ENCODE results near the gene KCNQ2.

KCNQ2 gene

DNA sequence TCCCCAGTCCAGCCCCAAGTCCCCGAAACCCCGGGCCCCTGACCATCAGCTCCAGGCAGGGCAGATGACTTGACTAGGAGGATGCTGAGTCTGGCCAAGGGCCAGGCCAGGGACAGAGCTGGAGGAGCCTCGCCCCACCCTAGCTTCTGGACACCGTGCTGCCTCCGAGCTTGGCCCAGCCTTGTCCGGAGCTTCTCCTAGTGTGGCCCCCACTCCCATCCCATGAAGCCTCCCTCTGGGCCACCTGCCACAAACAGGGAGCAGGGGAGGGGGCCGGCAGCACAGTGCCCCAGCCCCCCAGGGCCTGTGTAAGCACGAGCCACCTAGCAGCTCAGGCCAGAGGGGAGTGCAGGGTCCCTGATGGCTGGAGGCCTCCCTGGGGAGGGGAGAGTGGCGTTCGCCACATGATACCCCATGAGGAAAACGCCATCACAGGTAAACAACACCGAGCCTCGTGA lies 21.1 kb upstream of the KCNQ2 start:
- H2AFZ ChIP-seq (ENCODE audit: low read length): no peak overlapping the region
- no peak overlapping the region for H3K4me3 ChIP-seq (ENCODE audit: low read depth, low read length, poor library complexity, severe bottlenecking)
- no peaks in the 10 kb centered on the region for H3K9me2 ChIP-seq (ENCODE audit: low read depth, low read length)
- H3K27ac ChIP-seq (ENCODE audit: low read depth, low read length, poor library complexity, severe bottlenecking): no peak overlapping the region
- no peaks in the 10 kb centered on the region; the same call in 1 of the 2 replicates for H3K27me3 ChIP-seq (ENCODE audit: insufficient read depth, low read length)
- no peaks in the 10 kb centered on the region for H3K9me3 ChIP-seq (ENCODE audit: low read length)
- no peaks in the 10 kb centered on the region for H3K79me2 ChIP-seq (ENCODE audit: insufficient read depth, low read length)
- H3K9ac ChIP-seq (ENCODE audit: low read length): no peak overlapping the region
- H3K4me2 ChIP-seq (ENCODE audit: low read length): no peak overlapping the region
- no peaks in the 10 kb centered on the region for H3K36me3 ChIP-seq (ENCODE audit: insufficient read depth, low read length)
- TF ChIP-seq EZH2 (IDR thresholded peaks at IDR 0.05; ENCODE audit: borderline replicate concordance, low read length): no peak
- TF ChIP-seq, protein P1, sequence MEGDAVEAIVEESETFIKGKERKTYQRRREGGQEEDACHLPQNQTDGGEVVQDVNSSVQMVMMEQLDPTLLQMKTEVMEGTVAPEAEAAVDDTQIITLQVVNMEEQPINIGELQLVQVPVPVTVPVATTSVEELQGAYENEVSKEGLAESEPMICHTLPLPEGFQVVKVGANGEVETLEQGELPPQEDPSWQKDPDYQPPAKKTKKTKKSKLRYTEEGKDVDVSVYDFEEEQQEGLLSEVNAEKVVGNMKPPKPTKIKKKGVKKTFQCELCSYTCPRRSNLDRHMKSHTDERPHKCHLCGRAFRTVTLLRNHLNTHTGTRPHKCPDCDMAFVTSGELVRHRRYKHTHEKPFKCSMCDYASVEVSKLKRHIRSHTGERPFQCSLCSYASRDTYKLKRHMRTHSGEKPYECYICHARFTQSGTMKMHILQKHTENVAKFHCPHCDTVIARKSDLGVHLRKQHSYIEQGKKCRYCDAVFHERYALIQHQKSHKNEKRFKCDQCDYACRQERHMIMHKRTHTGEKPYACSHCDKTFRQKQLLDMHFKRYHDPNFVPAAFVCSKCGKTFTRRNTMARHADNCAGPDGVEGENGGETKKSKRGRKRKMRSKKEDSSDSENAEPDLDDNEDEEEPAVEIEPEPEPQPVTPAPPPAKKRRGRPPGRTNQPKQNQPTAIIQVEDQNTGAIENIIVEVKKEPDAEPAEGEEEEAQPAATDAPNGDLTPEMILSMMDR (IDR thresholded peaks at IDR 0.05; ENCODE audit: low read length): no peak
- no peaks in the 10 kb centered on the region for H3K4me1 ChIP-seq (ENCODE audit: insufficient read depth, low read length, severe bottlenecking)
- H4K20me1 ChIP-seq (ENCODE audit: insufficient read depth, low read length): no peaks in the 10 kb centered on the region
- H3F3A ChIP-seq (ENCODE audit: insufficient read depth, low read length): no peaks in the 10 kb centered on the region

DNA sequence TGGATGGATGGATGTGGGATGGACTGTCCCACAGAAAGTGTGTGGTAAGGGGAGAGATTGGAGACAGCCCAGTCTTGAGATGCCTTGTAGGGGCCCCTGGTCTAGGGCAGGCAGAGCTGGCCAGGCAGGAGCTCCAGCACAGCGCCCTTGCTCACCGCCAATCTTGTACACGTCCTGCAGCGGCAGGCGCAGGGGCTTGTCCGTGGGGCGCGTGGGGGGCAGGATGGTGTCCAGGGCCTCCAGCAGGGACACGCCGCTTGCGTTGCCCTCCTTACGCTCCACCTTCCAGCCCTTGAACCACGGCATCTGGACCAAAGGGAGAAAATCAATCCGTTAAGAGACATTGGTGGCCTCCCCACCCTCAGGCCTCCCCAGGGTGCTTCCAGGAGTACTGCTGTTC lies 20.5 kb upstream of the KCNQ2 start:
- TF ChIP-seq EZH2 (IDR thresholded peaks at IDR 0.05; ENCODE audit: borderline replicate concordance, low read length): no peak
- TF ChIP-seq, protein P1 (IDR thresholded peaks at IDR 0.05; ENCODE audit: low read length): no peak
- H3K79me2 ChIP-seq (ENCODE audit: insufficient read depth, low read length): no peaks in the 10 kb centered on the region
- no peaks in the 10 kb centered on the region for H4K20me1 ChIP-seq (ENCODE audit: insufficient read depth, low read length)
- H3K4me1 ChIP-seq (ENCODE audit: insufficient read depth, low read length, severe bottlenecking): no peaks in the 10 kb centered on the region
- H3K9ac ChIP-seq (ENCODE audit: low read length): no peak overlapping the region
- H3K9me2 ChIP-seq (ENCODE audit: low read depth, low read length): no peaks in the 10 kb centered on the region
- no peaks in the 10 kb centered on the region for H3K36me3 ChIP-seq (ENCODE audit: insufficient read depth, low read length)
- H3K9me3 ChIP-seq (ENCODE audit: low read length): no peaks in the 10 kb centered on the region
- no peaks in the 10 kb centered on the region for H3F3A ChIP-seq (ENCODE audit: insufficient read depth, low read length)
- no peak overlapping the region for H3K27ac ChIP-seq (ENCODE audit: low read depth, low read length, poor library complexity, severe bottlenecking)
- no peaks in the 10 kb centered on the region; the same call in 1 of the 2 replicates for H3K27me3 ChIP-seq (ENCODE audit: insufficient read depth, low read length)
- H3K4me2 ChIP-seq (ENCODE audit: low read length): no peak overlapping the region
- H3K4me3 ChIP-seq (ENCODE audit: low read depth, low read length, poor library complexity, severe bottlenecking): no peak overlapping the region
- no peak overlapping the region for H2AFZ ChIP-seq (ENCODE audit: low read length)

DNA sequence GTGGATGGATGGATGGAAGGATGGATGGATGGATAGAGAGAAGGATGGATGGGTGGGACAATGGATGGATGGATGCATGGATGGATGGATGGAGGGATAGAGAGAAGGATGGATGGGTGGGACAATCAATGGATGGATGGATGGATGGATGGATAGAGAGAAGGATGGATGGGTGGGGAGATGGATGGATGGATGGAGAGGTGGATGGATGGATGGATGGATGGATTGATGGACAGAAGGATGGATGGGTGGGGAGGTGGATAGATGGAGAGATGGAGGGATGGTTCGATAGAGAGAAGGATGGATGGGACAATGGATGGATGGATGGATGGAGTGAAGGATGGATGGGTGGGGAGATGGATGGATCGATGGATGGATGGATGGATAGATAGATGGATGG lies 20.1 kb upstream of the KCNQ2 start:
- no peaks in the 10 kb centered on the region for H3F3A ChIP-seq (ENCODE audit: insufficient read depth, low read length)
- no peaks in the 10 kb centered on the region; the same call in 1 of the 2 replicates for H3K27me3 ChIP-seq (ENCODE audit: insufficient read depth, low read length)
- no peak overlapping the region for H3K27ac ChIP-seq (ENCODE audit: low read depth, low read length, poor library complexity, severe bottlenecking)
- no peak overlapping the region for H3K9ac ChIP-seq (ENCODE audit: low read length)
- no peaks in the 10 kb centered on the region for H4K20me1 ChIP-seq (ENCODE audit: insufficient read depth, low read length)
- no peak overlapping the region for H2AFZ ChIP-seq (ENCODE audit: low read length)
- H3K4me3 ChIP-seq (ENCODE audit: low read depth, low read length, poor library complexity, severe bottlenecking): no peak overlapping the region
- no peaks in the 10 kb centered on the region for H3K9me2 ChIP-seq (ENCODE audit: low read depth, low read length)
- no peak overlapping the region for H3K4me2 ChIP-seq (ENCODE audit: low read length)
- H3K36me3 ChIP-seq (ENCODE audit: insufficient read depth, low read length): no peaks in the 10 kb centered on the region
- H3K79me2 ChIP-seq (ENCODE audit: insufficient read depth, low read length): no peaks in the 10 kb centered on the region
- TF ChIP-seq EZH2 (IDR thresholded peaks at IDR 0.05; ENCODE audit: borderline replicate concordance, low read length): no peak
- TF ChIP-seq, protein P1 (IDR thresholded peaks at IDR 0.05; ENCODE audit: low read length): no peak
- H3K9me3 ChIP-seq (ENCODE audit: low read length): no peaks in the 10 kb centered on the region
- no peaks in the 10 kb centered on the region for H3K4me1 ChIP-seq (ENCODE audit: insufficient read depth, low read length, severe bottlenecking)
